Choroid plexus epithelial cell (primary cell): ENCODE data around the gene RAB27A.
"Not testable (repeated sequence)": the region's sequence is repeated elsewhere in the genome, so short reads cannot be mapped to it uniquely, and the experiment has no call there.

ENCODE experiments used
- DNase-seq: peaks from one replicate; pipeline ENCODE4 v3.0.0-alpha.2; 2010; ENCODE audit warnings: low read depth
- H3K4me3 ChIP-seq: 2 replicates; pipeline ENCODE4 v1.5.1; 2011; ENCODE audit warnings: low read depth, mild to moderate bottlenecking, control low read depth, low read length, moderate library complexity
- CTCF ChIP-seq: conservative IDR thresholded peaks from 2 replicates; pipeline ENCODE4 v1.5.1; 2011; ENCODE audit warnings: low read depth, mild to moderate bottlenecking, control low read depth, inconsistent platforms, low read length, moderate library complexity

RAB27A gene

GRCh38 chr15:55288006-55288717 is 1.5 kb downstream of the RAB27A start:
- TF ChIP-seq CTCF = no peak
- no peak for DNase-seq
- peak overlapping the region; percentile 85 for H3K4me3 ChIP-seq

GRCh38 chr15:55286442-55287189 is 3.0 kb downstream of the RAB27A start:
- not testable (repeated sequence) for H3K4me3 ChIP-seq, DNase-seq

GRCh38 chr15:55284426-55284825 is 5.2 kb downstream of the RAB27A start:
- no peak overlapping the region for H3K4me3 ChIP-seq
- no peak for DNase-seq
- no peak for TF ChIP-seq CTCF

GRCh38 chr15:55283379-55284147 is 6.0 kb downstream of the RAB27A start:
- no peak for TF ChIP-seq CTCF
- no peak overlapping the region for H3K4me3 ChIP-seq

GRCh38 chr15:55282284-55282833 is 7.3 kb downstream of the RAB27A start:
- DNase-seq = peak; percentile 82
- peak overlapping the region; percentile 20 for H3K4me3 ChIP-seq
- TF ChIP-seq CTCF = peak; percentile 9

More at GRCh38 chr15:55283379-55284147, 6.0 kb downstream of the RAB27A start:
- no peak for DNase-seq

GRCh38 chr15:55281517-55282228 is 7.9 kb downstream of the RAB27A start:
- no peak overlapping the region for H3K4me3 ChIP-seq
- TF ChIP-seq CTCF = peak; percentile 16
- peak; percentile 15 for DNase-seq

- peak; percentile 35 for DNase-seq
- H3K4me3 ChIP-seq = not testable (repeated sequence)
These were observed 9.0 kb downstream of the RAB27A start for GRCh38 chr15:55280589-55280988.
